Breast epithelium (tissue), 4 donors: ENCODE results near the gene TBC1D14. TPM values are rescaled to one million over a fixed set of nuclear protein-coding genes. Genes with fewer than 3 reads are reported as not detected.

Experiments
- DNase-seq, 2 donors: peaks; one replicate each; pipeline ENCODE4 v3.0.0-alpha.2; 2019; ENCODE audit warnings: low spot score in 2 of 2
- H3K27ac ChIP-seq, 2 donors: fragments of 200-600 bp; sonication (generic) in 1 of 2; one replicate each; pipeline ENCODE4 v1.5.1; 2016 to 2019; ENCODE audit warnings: mild to moderate bottlenecking in 1 of 2
- H3K27me3 ChIP-seq, 2 donors: fragments of 200-600 bp; sonication (generic) in 1 of 2; one replicate each; pipeline versions ENCODE4 v1.5.1 to v1.6.0; 2017 to 2019; ENCODE audit warnings: control low read depth in 1 of 2, mild to moderate bottlenecking in 1 of 2
- H3K36me3 ChIP-seq: fragments of 200-600 bp; one replicate; pipeline ENCODE4 v1.5.1; 2019
- H3K4me1 ChIP-seq, 2 donors: fragments of 200-600 bp; sonication (generic); one replicate each; pipeline ENCODE4 v1.5.1; 2016 to 2019; ENCODE audit warnings: control low read depth in 1 of 2
- H3K4me3 ChIP-seq, 3 donors: fragments of 200-600 bp; sonication (generic); 1 replicate in 2 of 3; 2 replicates in 1 of 3; pipeline ENCODE4 v1.5.1; 2016 to 2019; ENCODE audit warnings: mild to moderate bottlenecking in 3 of 3, moderate library complexity in 2 of 3
- H3K9me3 ChIP-seq, 2 donors: fragments of 200-600 bp; sonication (generic) in 1 of 2; one replicate each; pipeline ENCODE4 v1.5.1; 2016 to 2019; ENCODE audit warnings: control low read depth in 1 of 2
- POLR2A ChIP-seq: fragments of 450-650 bp; IDR thresholded peaks from one replicate; pipeline ENCODE4 v1.6.1; 2016; ENCODE audit warnings: antibody characterized with exemption, mild to moderate bottlenecking, moderate library complexity
- POLR2AphosphoS5 ChIP-seq, 3 donors: sonication (generic); formaldehyde crosslinking; IDR thresholded peaks; one replicate each; pipeline ENCODE4 v1.6.1; 2017; ENCODE audit warnings: antibody characterized with exemption in 3 of 3
- intact Hi-C: fragments of 100-400 bp; cut with DNase I; formaldehyde crosslinking; loops from one replicate; pipeline ENCODE4 v1.15.1; 2023; ENCODE audit warnings: low total_unique reads
- total RNA-seq, 3 donors: library from RNA; depleted of rRNA; stranded (reverse); fragments of >200 nt; gene quantifications; one replicate each; pipeline ENCODE4 v1.1.0, GENCODE V29; 2016
- TF ChIP-seq, protein P1 (sequence below), 3 donors: fragments of 450-650 bp; IDR thresholded peaks; one replicate each; pipeline ENCODE4 v1.5.1; 2016 to 2017; ENCODE audit warnings: antibody characterized with exemption in 3 of 3, mild to moderate bottlenecking in 3 of 3, moderate library complexity in 3 of 3

Gene TBC1D14
- total RNA-seq, 3 donors from 2014 or later = 48.5 to 57.3 (median 48.7) TPM

DNA sequence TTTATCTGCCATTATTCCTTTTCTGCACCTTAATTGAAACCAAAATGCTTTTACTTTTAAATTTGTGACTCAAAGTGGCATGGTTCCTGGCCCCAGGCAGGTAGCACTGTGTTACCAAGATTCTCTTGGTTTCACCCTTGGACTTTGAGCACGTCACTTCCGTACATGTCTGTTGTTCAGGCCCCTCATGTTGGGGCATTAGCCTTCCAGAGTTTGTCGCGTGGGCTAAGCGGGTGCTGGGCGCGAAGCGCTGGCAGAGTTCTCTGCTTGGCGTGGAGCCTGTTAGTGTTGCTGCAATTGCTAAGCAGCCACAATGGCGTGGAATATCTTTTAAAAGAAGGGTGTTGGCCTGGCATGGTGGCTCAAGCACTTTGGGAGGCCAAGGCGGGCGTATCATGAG lies 119.6 kb downstream of the TBC1D14 start:
- intact Hi-C loops = no loop called here
- peaks cover 11% of the 10 kb centered on the region for H3K36me3 ChIP-seq
- no peak overlapping the region for H3K27ac ChIP-seq
- no peak overlapping the region for H3K4me3 ChIP-seq
- H3K4me1 ChIP-seq = no peaks in the 10 kb centered on the region
- TF ChIP-seq POLR2A = no peak
- TF ChIP-seq, protein P1, sequence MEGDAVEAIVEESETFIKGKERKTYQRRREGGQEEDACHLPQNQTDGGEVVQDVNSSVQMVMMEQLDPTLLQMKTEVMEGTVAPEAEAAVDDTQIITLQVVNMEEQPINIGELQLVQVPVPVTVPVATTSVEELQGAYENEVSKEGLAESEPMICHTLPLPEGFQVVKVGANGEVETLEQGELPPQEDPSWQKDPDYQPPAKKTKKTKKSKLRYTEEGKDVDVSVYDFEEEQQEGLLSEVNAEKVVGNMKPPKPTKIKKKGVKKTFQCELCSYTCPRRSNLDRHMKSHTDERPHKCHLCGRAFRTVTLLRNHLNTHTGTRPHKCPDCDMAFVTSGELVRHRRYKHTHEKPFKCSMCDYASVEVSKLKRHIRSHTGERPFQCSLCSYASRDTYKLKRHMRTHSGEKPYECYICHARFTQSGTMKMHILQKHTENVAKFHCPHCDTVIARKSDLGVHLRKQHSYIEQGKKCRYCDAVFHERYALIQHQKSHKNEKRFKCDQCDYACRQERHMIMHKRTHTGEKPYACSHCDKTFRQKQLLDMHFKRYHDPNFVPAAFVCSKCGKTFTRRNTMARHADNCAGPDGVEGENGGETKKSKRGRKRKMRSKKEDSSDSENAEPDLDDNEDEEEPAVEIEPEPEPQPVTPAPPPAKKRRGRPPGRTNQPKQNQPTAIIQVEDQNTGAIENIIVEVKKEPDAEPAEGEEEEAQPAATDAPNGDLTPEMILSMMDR (IDR thresholded peaks at IDR 0.05) = no peak
- no peak for TF ChIP-seq POLR2AphosphoS5 (IDR thresholded peaks at IDR 0.05)
- no peaks in the 10 kb centered on the region for H3K9me3 ChIP-seq
- DNase-seq = no peak
- no peaks in the 10 kb centered on the region for H3K27me3 ChIP-seq

DNA sequence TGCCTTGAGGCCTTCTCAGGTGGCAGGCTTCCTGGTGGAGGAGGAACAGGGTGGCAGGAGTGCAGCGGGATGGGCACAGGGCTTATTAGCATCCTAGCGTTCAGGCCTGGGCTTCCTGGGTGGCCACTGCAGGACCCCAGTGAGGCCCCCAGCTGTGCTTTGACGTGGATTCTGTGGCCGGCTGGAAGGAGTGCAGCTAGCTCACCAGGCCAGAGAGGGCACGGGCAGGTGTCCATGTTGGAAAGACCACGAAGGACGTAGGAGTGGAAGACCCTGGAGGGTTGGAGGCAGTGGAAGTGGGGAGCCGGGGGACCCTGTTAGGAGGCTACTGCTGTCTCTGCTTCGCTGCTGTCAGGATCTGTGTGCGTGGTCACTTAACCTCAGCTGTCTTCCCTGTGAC lies 120.3 kb downstream of the TBC1D14 start:
- no peaks in the 10 kb centered on the region for H3K4me1 ChIP-seq
- TF ChIP-seq, protein P1 (IDR thresholded peaks at IDR 0.05) = no peak
- TF ChIP-seq POLR2A = no peak
- no peak for TF ChIP-seq POLR2AphosphoS5 (IDR thresholded peaks at IDR 0.05)
- no peak overlapping the region for H3K27ac ChIP-seq
- no peak overlapping the region for H3K4me3 ChIP-seq
- DNase-seq = no peak
- H3K9me3 ChIP-seq = no peaks in the 10 kb centered on the region
- no peaks in the 10 kb centered on the region for H3K27me3 ChIP-seq
- intact Hi-C loops = no loop called here
- H3K36me3 ChIP-seq = peaks cover 11% of the 10 kb centered on the region

DNA sequence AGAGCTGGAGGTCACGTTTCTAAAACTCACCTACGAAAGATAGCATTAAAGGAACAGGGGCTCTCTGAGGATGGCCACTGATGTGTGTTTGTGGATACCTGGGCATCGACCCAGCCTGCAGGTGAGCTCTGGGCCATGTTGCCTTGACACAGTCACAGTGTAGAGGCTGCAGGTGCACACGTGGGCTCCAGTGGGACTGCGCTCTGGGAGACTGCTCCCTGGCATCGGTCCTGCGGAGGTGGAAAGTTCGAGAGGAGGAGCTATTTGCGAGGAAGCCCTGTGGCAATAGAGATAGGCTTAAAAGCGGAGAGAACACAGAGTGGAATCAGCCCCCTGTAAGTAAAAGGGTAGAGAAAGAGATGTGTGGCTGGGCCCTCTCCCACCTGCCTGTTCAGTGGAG lies 121.2 kb downstream of the TBC1D14 start:
- Histone ChIP-seq H3K9me3 (no peaks in the 10 kb centered on the region), H3K4me1 (no peaks in the 10 kb centered on the region), H3K4me3 (no peak overlapping the region), H3K27ac (no peak overlapping the region), H3K27me3 (no peaks in the 10 kb centered on the region), H3K36me3 (peaks cover 11% of the 10 kb centered on the region)
- intact Hi-C loops = no loop called here
- TF ChIP-seq POLR2AphosphoS5 (IDR thresholded peaks at IDR 0.05) (no peak), POLR2A (no peak)
- TF ChIP-seq, protein P1 (IDR thresholded peaks at IDR 0.05) = no peak
- no peak for DNase-seq

DNA sequence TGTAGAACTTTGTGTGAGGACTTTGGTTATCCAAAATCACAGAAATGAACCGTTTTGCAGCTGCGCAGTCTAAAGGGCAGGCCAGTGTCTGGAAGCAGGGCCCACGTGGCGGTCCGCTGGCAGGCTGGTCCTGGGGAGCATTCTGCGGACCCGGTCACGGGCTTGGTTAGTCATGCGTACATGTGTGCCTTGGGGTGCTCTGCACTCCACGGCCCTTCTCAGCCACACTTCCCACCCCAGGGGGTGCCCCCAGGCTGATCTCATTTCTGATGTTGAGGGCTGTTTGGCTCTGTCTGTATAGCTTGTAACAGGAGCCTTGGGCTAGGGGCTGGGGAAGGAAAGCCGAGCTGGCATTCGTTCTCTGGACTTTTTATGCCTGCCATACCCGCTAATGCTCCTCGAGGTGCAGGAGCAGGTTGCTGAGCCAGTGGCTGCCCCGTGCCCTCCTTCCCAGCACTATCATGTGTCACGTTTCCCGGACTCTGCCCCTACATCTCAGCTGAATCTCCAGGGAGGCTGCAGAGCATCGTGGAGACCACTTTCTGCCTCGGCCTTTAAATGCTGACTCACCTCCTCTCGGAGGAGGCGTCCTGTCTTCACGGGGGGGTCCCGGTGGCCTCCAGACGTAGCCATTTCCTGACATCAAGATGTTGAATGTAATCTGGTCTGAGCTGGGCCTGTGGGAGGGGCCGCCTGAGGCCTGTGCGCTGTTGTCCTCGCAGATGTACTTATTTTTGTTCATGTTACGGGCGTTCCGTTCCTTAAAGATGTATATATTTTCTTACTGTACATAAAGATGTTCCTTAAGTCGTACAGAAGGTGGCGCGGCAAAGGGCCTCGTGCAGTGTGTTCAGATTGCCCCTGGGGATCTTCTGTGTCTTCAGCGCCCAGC lies 122.2 kb downstream of the TBC1D14 start:
- no peak for TF ChIP-seq POLR2A
- TF ChIP-seq POLR2AphosphoS5 (IDR thresholded peaks at IDR 0.05) = no peak
- TF ChIP-seq, protein P1 (IDR thresholded peaks at IDR 0.05) = no peak
- Histone ChIP-seq H3K4me1 (no peaks in the 10 kb centered on the region), H3K4me3 (no peak overlapping the region), H3K9me3 (no peaks in the 10 kb centered on the region), H3K27me3 (no peaks in the 10 kb centered on the region), H3K27ac (no peak overlapping the region), H3K36me3 (peaks cover 11% of the 10 kb centered on the region)
- intact Hi-C loops = no loop called here
- DNase-seq = no peak

DNA sequence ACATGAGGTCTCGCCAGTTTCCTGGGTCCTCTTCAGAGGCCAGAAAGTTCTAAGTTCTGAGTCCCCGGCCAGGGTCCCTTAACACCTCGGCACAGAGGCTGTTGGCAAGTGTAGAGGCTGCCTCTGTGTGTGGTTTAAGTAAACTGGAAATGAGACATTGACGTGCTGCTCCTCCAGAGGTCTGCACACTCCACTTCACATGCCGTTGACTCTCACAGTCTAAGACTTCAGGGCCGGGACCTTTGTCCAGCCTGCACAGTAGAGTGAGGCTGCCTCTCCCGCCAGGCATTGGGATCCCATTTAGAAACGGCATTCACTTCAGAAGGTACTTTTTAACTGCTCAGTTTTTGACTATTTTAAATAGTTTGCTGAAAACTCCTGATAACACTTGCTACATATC lies 123.0 kb downstream of the TBC1D14 start:
- Histone ChIP-seq H3K4me3 (no peak overlapping the region), H3K4me1 (no peaks in the 10 kb centered on the region), H3K27ac (no peak overlapping the region), H3K27me3 (no peaks in the 10 kb centered on the region), H3K36me3 (peaks cover 11% of the 10 kb centered on the region), H3K9me3 (no peaks in the 10 kb centered on the region)
- no peak for DNase-seq
- TF ChIP-seq POLR2AphosphoS5 (IDR thresholded peaks at IDR 0.05) (no peak), POLR2A (no peak)
- TF ChIP-seq, protein P1 (IDR thresholded peaks at IDR 0.05) = no peak
- intact Hi-C loops = no loop called here
